ENCODE measurements around the gene FGD6. TPM values are rescaled to one million over a fixed set of nuclear protein-coding genes. Genes with fewer than 3 reads are reported as not detected.
A peak's percentile ranks its signal among the peaks of the same experiment; 100 is the strongest.
"Not testable (repeated sequence)": the region's sequence is repeated elsewhere in the genome, so short reads cannot be mapped to it uniquely, and the experiment has no call there.

FGD6 gene
- total RNA-seq, 1 experiment from 2014 or later = 28.3 TPM

DNA sequence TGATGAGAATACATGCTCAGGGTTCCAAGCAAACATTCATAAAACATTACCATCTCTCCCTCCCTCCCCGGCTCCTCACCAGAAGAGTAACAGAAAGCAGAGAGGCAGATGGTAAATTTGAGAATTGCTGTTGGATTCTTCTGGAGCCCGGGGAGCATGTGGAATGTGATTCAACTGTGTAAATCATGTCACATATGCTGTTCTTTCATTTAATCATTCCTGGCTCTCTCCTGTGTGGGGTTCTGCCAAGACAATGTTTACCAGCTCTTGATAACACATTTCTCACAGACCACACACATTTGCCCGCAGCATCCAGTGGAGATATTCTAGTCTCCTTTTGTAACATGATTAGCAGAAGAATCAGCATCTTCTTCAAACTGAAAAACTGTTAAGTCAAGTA is 120.4 kb downstream of the FGD6 start:
- intact Hi-C loops (cut with micrococcal nuclease; ENCODE audit: unreplicated experiment) = no loop called here
- Histone ChIP-seq H3K4me3 (ENCODE audit: low read depth in 2 of 2, low read length in 2 of 2) (no peak overlapping the region), H3K9me3 (ENCODE audit: control insufficient read depth, insufficient read depth, low read depth, low read length) (no peaks in the 10 kb centered on the region), H3K36me3 (ENCODE audit: control insufficient read depth, insufficient read depth, low read length) (peaks cover 2% of the 10 kb centered on the region; the same call in 1 of the 2 replicates), H3K27me3 (ENCODE audit: control insufficient read depth, insufficient read depth, low read length) (no peaks in the 10 kb centered on the region), H3K4me1 (ENCODE audit: control insufficient read depth, insufficient read depth, low read length) (peaks cover 14% of the 10 kb centered on the region), H3K27ac (ENCODE audit: low read length) (peak overlapping the region; percentile 61)
- POLR2A ChIA-PET = no interaction called here
- CTCF ChIA-PET = no interaction called here
- BruUV-seq (replicated peaks) = no TSS peak
- DNase-seq (ENCODE audit: low read depth, low spot score) (no peak), ATAC-seq (no peak)
- TF ChIP-seq SIN3A (IDR thresholded peaks at IDR 0.05; ENCODE audit: borderline replicate concordance, insufficient read depth, low read depth, low read length) (no peak), POLR2AphosphoS5 (IDR thresholded peaks at IDR 0.05; ENCODE audit: low read depth, low read length) (no peak), REST (IDR thresholded peaks at IDR 0.05; ENCODE audit: insufficient read depth in 1 of 2, low read depth in 2 of 2, low read length in 1 of 2) (no peak), TCF7L2 (IDR thresholded peaks at IDR 0.05; ENCODE audit: low read depth, low read length) (no peak)
- TF ChIP-seq, protein P1, sequence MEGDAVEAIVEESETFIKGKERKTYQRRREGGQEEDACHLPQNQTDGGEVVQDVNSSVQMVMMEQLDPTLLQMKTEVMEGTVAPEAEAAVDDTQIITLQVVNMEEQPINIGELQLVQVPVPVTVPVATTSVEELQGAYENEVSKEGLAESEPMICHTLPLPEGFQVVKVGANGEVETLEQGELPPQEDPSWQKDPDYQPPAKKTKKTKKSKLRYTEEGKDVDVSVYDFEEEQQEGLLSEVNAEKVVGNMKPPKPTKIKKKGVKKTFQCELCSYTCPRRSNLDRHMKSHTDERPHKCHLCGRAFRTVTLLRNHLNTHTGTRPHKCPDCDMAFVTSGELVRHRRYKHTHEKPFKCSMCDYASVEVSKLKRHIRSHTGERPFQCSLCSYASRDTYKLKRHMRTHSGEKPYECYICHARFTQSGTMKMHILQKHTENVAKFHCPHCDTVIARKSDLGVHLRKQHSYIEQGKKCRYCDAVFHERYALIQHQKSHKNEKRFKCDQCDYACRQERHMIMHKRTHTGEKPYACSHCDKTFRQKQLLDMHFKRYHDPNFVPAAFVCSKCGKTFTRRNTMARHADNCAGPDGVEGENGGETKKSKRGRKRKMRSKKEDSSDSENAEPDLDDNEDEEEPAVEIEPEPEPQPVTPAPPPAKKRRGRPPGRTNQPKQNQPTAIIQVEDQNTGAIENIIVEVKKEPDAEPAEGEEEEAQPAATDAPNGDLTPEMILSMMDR (IDR thresholded peaks at IDR 0.05) = no peak
- in situ Hi-C loops (cut with HindIII; ENCODE audit: low pct_unique_long_range_greater_than_20kb, low sequenced_read_pairs) = no loop called here

GRCh38 chr12:95096378-95096777 is 120.9 kb downstream of the FGD6 start:
- in situ Hi-C loops (cut with HindIII; ENCODE audit: low pct_unique_long_range_greater_than_20kb, low sequenced_read_pairs) (no loop called here), intact Hi-C loops (cut with micrococcal nuclease; ENCODE audit: unreplicated experiment) (no loop called here)
- Histone ChIP-seq H3K4me1 (ENCODE audit: control insufficient read depth, insufficient read depth, low read length) (peaks cover 14% of the 10 kb centered on the region), H3K27me3 (ENCODE audit: control insufficient read depth, insufficient read depth, low read length) (no peaks in the 10 kb centered on the region), H3K36me3 (ENCODE audit: control insufficient read depth, insufficient read depth, low read length) (peaks cover 2% of the 10 kb centered on the region), H3K27ac (ENCODE audit: low read length) (peak overlapping the region; percentile 61), H3K9me3 (ENCODE audit: control insufficient read depth, insufficient read depth, low read depth, low read length) (no peaks in the 10 kb centered on the region), H3K4me3 (ENCODE audit: low read depth in 2 of 2, low read length in 2 of 2) (no peak overlapping the region)
- POLR2A ChIA-PET = no interaction called here
- no TSS peak for BruUV-seq (replicated peaks)
- ATAC-seq (no peak), DNase-seq (ENCODE audit: low read depth, low spot score) (no peak)
- TF ChIP-seq TCF7L2 (IDR thresholded peaks at IDR 0.05; ENCODE audit: low read depth, low read length) (no peak), REST (IDR thresholded peaks at IDR 0.05; ENCODE audit: insufficient read depth in 1 of 2, low read depth in 2 of 2, low read length in 1 of 2) (no peak), SIN3A (IDR thresholded peaks at IDR 0.05; ENCODE audit: borderline replicate concordance, insufficient read depth, low read depth, low read length) (no peak), POLR2AphosphoS5 (IDR thresholded peaks at IDR 0.05; ENCODE audit: low read depth, low read length) (no peak)
- TF ChIP-seq, protein P1 (IDR thresholded peaks at IDR 0.05) = no peak
- CTCF ChIA-PET = no interaction called here

GRCh38 chr12:95095866-95096265 is 121.4 kb downstream of the FGD6 start:
- H3K4me3 ChIP-seq (ENCODE audit: low read depth in 2 of 2, low read length in 2 of 2); H3K36me3 ChIP-seq (ENCODE audit: control insufficient read depth, insufficient read depth, low read length); H3K27me3 ChIP-seq (ENCODE audit: control insufficient read depth, insufficient read depth, low read length); ATAC-seq; intact Hi-C loops (cut with micrococcal nuclease; ENCODE audit: unreplicated experiment); DNase-seq (ENCODE audit: low read depth, low spot score); CTCF ChIA-PET; POLR2A ChIA-PET; H3K27ac ChIP-seq (ENCODE audit: low read length); H3K9me3 ChIP-seq (ENCODE audit: control insufficient read depth, insufficient read depth, low read depth, low read length); BruUV-seq (replicated peaks); in situ Hi-C loops (cut with HindIII; ENCODE audit: low pct_unique_long_range_greater_than_20kb, low sequenced_read_pairs): not testable (repeated sequence)
- H3K4me1 ChIP-seq (ENCODE audit: control insufficient read depth, insufficient read depth, low read length) = peaks cover 14% of the 10 kb centered on the region

Data from Panc1 (cell line).